SK-N-SH treated with all-trans-retinoic acid at 6 μM for 48 hours (cell line): ENCODE data around the gene LEO1.

Source experiments
- ARNTL ChIP-seq: fragments of 450-650 bp; formaldehyde crosslinking; IDR thresholded peaks from 2 replicates; pipeline ENCODE4 v1.5.0; 2020; ENCODE audit warnings: low read depth, mild to moderate bottlenecking, moderate library complexity, borderline replicate concordance
- BACH2 ChIP-seq: fragments of 250-450 bp; sonication (Bioruptor Pico); IDR thresholded peaks from 2 replicates; pipeline ENCODE4 v1.9.0; 2021; ENCODE audit warnings: mild to moderate bottlenecking, borderline replicate concordance
- CSDC2 ChIP-seq: fragments of 250-450 bp; sonication (Bioruptor Pico); IDR thresholded peaks from 2 replicates; pipeline ENCODE4 v1.5.0; 2020; ENCODE audit warnings: mild to moderate bottlenecking, moderate library complexity
- GLIS3 ChIP-seq: fragments of 250-450 bp; sonication (Bioruptor Pico); IDR thresholded peaks from 2 replicates; pipeline ENCODE4 v1.5.0; 2020; ENCODE audit warnings: mild to moderate bottlenecking, moderate library complexity
- PPARA ChIP-seq: fragments of 250-450 bp; sonication (Bioruptor Pico); IDR thresholded peaks from 2 replicates; pipeline ENCODE4 v1.5.0; 2020; ENCODE audit warnings: mild to moderate bottlenecking, borderline replicate concordance
- RARB ChIP-seq: fragments of 250-450 bp; sonication (Bioruptor Pico); IDR thresholded peaks from 2 replicates; pipeline ENCODE4 v1.8.0; 2021; ENCODE audit warnings: mild to moderate bottlenecking, moderate library complexity
- TOX ChIP-seq: fragments of 250-450 bp; sonication (Bioruptor Pico); IDR thresholded peaks from 2 replicates; pipeline ENCODE4 v1.8.0; 2021; ENCODE audit warnings: mild to moderate bottlenecking, moderate library complexity, borderline replicate concordance
- ZC3H10 ChIP-seq: fragments of 250-450 bp; sonication (Bioruptor Pico); IDR thresholded peaks from 2 replicates; pipeline ENCODE4 v1.5.1; 2021; ENCODE audit warnings: mild to moderate bottlenecking, moderate library complexity
- ZFP30 ChIP-seq: fragments of 450-650 bp; formaldehyde crosslinking; IDR thresholded peaks from 2 replicates; pipeline ENCODE4 v1.5.0; 2022; ENCODE audit warnings: mild to moderate bottlenecking, moderate library complexity
- TF ChIP-seq, protein P1 (sequence below): fragments of 250-450 bp; sonication (Bioruptor Pico); IDR thresholded peaks from 2 replicates; pipeline ENCODE4 v1.5.1; 2020; ENCODE audit warnings: low read depth, mild to moderate bottlenecking, moderate library complexity

GRCh38 chr15:52008698-52009434 lies 37.3 kb upstream of the LEO1 start:
- TF ChIP-seq PPARA (CRISPR knock-in tag) (no peak), CSDC2 (no peak), BACH2 (CRISPR knock-in tag) (no peak), GLIS3 (no peak), ARNTL (CRISPR knock-in tag) (no peak), ZFP30 (CRISPR knock-in tag) (no peak), TOX (CRISPR knock-in tag) (no peak), RARB (CRISPR knock-in tag) (no peak), ZC3H10 (CRISPR knock-in tag) (no peak)
- TF ChIP-seq, protein P1, sequence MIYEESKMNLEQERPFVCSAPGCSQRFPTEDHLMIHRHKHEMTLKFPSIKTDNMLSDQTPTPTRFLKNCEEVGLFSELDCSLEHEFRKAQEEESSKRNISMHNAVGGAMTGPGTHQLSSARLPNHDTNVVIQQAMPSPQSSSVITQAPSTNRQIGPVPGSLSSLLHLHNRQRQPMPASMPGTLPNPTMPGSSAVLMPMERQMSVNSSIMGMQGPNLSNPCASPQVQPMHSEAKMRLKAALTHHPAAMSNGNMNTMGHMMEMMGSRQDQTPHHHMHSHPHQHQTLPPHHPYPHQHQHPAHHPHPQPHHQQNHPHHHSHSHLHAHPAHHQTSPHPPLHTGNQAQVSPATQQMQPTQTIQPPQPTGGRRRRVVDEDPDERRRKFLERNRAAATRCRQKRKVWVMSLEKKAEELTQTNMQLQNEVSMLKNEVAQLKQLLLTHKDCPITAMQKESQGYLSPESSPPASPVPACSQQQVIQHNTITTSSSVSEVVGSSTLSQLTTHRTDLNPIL (CRISPR knock-in tag) = no peak
